NT2/D1 (cell line): ENCODE measurements around the gene TBPL2.

ENCODE experiments used
- DNase-seq: peaks from one replicate; pipeline ENCODE4 v3.0.0-alpha.2; 2011; ENCODE audit warnings: low read depth, low spot score
- H3K27me3 ChIP-seq: 2 replicates; pipeline ENCODE4 v1.6.0; 2011; ENCODE audit warnings: mild to moderate bottlenecking; ENCODE audit not compliant: insufficient read length, insufficient read depth
- H3K36me3 ChIP-seq: 2 replicates; pipeline ENCODE4 v1.6.1; 2011; ENCODE audit warnings: mild to moderate bottlenecking, low read length, mixed read lengths; ENCODE audit not compliant: insufficient read depth, insufficient read length
- H3K4me1 ChIP-seq: 2 replicates; pipeline ENCODE4 v1.5.1; 2011; ENCODE audit not compliant: insufficient read depth, insufficient read length
- H3K4me3 ChIP-seq: 2 replicates; pipeline ENCODE4 v1.5.1; 2011; ENCODE audit warnings: low read depth; ENCODE audit not compliant: insufficient read length
- H3K9ac ChIP-seq: 2 replicates; pipeline ENCODE4 v1.6.0; 2011; ENCODE audit warnings: low read depth; ENCODE audit not compliant: insufficient read length
- H3K9me3 ChIP-seq: 2 replicates; pipeline ENCODE4 v1.5.1; 2011; ENCODE audit warnings: mild to moderate bottlenecking, low read length; ENCODE audit not compliant: insufficient read depth
- SUZ12 ChIP-seq: IDR thresholded peaks from 2 replicates; pipeline ENCODE4 v1.6.1; 2011; ENCODE audit not compliant: insufficient read length, insufficient read depth; ENCODE audit errors: extremely low read depth
- YY1 ChIP-seq: IDR thresholded peaks from 2 replicates; pipeline ENCODE4 v1.6.1; 2011; ENCODE audit not compliant: insufficient read length, insufficient read depth
- ZNF274 ChIP-seq: IDR thresholded peaks from 2 replicates; pipeline ENCODE4 v1.6.1; 2011; ENCODE audit warnings: mild to moderate bottlenecking, low read depth, low read length

TBPL2 gene

GRCh38 chr14:55438066-55438683 lies 2.2 kb downstream of the TBPL2 start:
- TF ChIP-seq YY1 (no peak), ZNF274 (no peak), SUZ12 (no peak)
- Histone ChIP-seq H3K4me1 (no peaks in the 10 kb centered on the region), H3K27me3 (no peaks in the 10 kb centered on the region), H3K4me3 (no peak overlapping the region), H3K36me3 (no peaks in the 10 kb centered on the region), H3K9me3 (no peaks in the 10 kb centered on the region), H3K9ac (no peak overlapping the region)
- DNase-seq: peak; percentile 8

- no peaks in the 10 kb centered on the region for H3K4me1 ChIP-seq
- H3K36me3 ChIP-seq: no peaks in the 10 kb centered on the region
- no peak overlapping the region for H3K4me3 ChIP-seq
- no peak overlapping the region for H3K9ac ChIP-seq
- no peak for TF ChIP-seq YY1
- DNase-seq: no peak
- no peaks in the 10 kb centered on the region for H3K9me3 ChIP-seq
- no peaks in the 10 kb centered on the region for H3K27me3 ChIP-seq
Measured at GRCh38 chr14:55436931-55437330, 3.5 kb downstream of the TBPL2 start.

- no peak for DNase-seq
- Histone ChIP-seq H3K4me1 (no peaks in the 10 kb centered on the region), H3K4me3 (no peak overlapping the region), H3K9me3 (no peaks in the 10 kb centered on the region), H3K36me3 (no peaks in the 10 kb centered on the region), H3K27me3 (no peaks in the 10 kb centered on the region), H3K9ac (no peak overlapping the region)
- TF ChIP-seq YY1 (no peak), ZNF274 (no peak), SUZ12 (no peak)
Measured at GRCh38 chr14:55436519-55436918, 3.9 kb downstream of the TBPL2 start.

GRCh38 chr14:55434805-55435174 lies 5.6 kb downstream of the TBPL2 start:
- Histone ChIP-seq H3K27me3 (no peaks in the 10 kb centered on the region), H3K36me3 (no peaks in the 10 kb centered on the region), H3K9me3 (no peaks in the 10 kb centered on the region), H3K4me3 (no peak overlapping the region), H3K4me1 (no peaks in the 10 kb centered on the region), H3K9ac (no peak overlapping the region)
- TF ChIP-seq ZNF274 (no peak), SUZ12 (no peak), YY1 (no peak)
- DNase-seq: no peak

- TF ChIP-seq ZNF274: no peak
- no peak for TF ChIP-seq YY1
- no peak for TF ChIP-seq SUZ12
- Histone ChIP-seq H3K4me3 (no peak overlapping the region), H3K36me3 (no peaks in the 10 kb centered on the region), H3K9me3 (no peaks in the 10 kb centered on the region), H3K27me3 (no peaks in the 10 kb centered on the region), H3K9ac (no peak overlapping the region), H3K4me1 (no peaks in the 10 kb centered on the region)
- no peak for DNase-seq
Measured at GRCh38 chr14:55433880-55434804, 6.3 kb downstream of the TBPL2 start.

- no peak overlapping the region for H3K9ac ChIP-seq
- no peaks in the 10 kb centered on the region for H3K27me3 ChIP-seq
- TF ChIP-seq YY1 (no peak), SUZ12 (no peak), ZNF274 (no peak)
- DNase-seq: no peak
- no peaks in the 10 kb centered on the region for H3K4me1 ChIP-seq
- no peaks in the 10 kb centered on the region for H3K9me3 ChIP-seq
- no peaks in the 10 kb centered on the region for H3K36me3 ChIP-seq
- H3K4me3 ChIP-seq: no peak overlapping the region
Measured at GRCh38 chr14:55432628-55433027, 7.8 kb downstream of the TBPL2 start.

GRCh38 chr14:55430024-55430690 lies 10.3 kb downstream of the TBPL2 start:
- Histone ChIP-seq H3K9me3 (no peaks in the 10 kb centered on the region), H3K4me3 (no peak overlapping the region), H3K4me1 (no peaks in the 10 kb centered on the region), H3K27me3 (no peaks in the 10 kb centered on the region), H3K9ac (no peak overlapping the region), H3K36me3 (no peaks in the 10 kb centered on the region)
- DNase-seq: peak; percentile 13
- no peak for TF ChIP-seq YY1
- TF ChIP-seq SUZ12: no peak
- TF ChIP-seq ZNF274: no peak
